ENCODE data around the gene WFDC8. TPM values are rescaled to one million over a fixed set of nuclear protein-coding genes. Genes with fewer than 3 reads are reported as not detected.

Gene WFDC8
- polyA plus RNA-seq, 4 donors: 0.27 TPM; not detected in 3

Other genes with a start within 250 kb of the WFDC8 start
- gene SDC4, start 230.9 kb downstream of the WFDC8 start, polyA plus RNA-seq (ENCODE audit: insufficient read length in 4 of 4): 100 to 1,000 TPM; 152 to 172 (median 165) TPM
- gene SYS1, start 216.1 kb downstream of the WFDC8 start, polyA plus RNA-seq (ENCODE audit: insufficient read length in 4 of 4): 10 to 100 TPM; 29.0 to 35.9 (median 34.5) TPM
- 1 to 10 TPM in 2 of 4 donors, under 1 TPM in 2; 0.97 to 2.2 (median 1.5) TPM for gene TP53TG5, start 201.0 kb downstream of the WFDC8 start, polyA plus RNA-seq (ENCODE audit: insufficient read length in 4 of 4)
- 10 to 100 TPM; 21.9 to 26.2 (median 24.5) TPM for gene DBNDD2, start 171.0 kb downstream of the WFDC8 start, polyA plus RNA-seq (ENCODE audit: insufficient read length in 4 of 4)
- gene PIGT, start 163.1 kb downstream of the WFDC8 start, polyA plus RNA-seq (ENCODE audit: insufficient read length in 4 of 4): 100 to 1,000 TPM in 2 of 4 donors, 10 to 100 TPM in 2; 91.4 to 116 (median 102) TPM
- 100 to 1,000 TPM; 156 to 270 (median 212) TPM for gene WFDC2, start 109.5 kb downstream of the WFDC8 start, polyA plus RNA-seq (ENCODE audit: insufficient read length in 4 of 4)
- not detected for gene SPINT3, start 63.7 kb downstream of the WFDC8 start, polyA plus RNA-seq (ENCODE audit: insufficient read length in 4 of 4)
- not detected for gene WFDC6, start 39.8 kb downstream of the WFDC8 start, polyA plus RNA-seq (ENCODE audit: insufficient read length in 4 of 4)
- under 1 TPM; 0.08 to 0.65 (median 0.31) TPM for gene EPPIN, start 31.9 kb downstream of the WFDC8 start, polyA plus RNA-seq (ENCODE audit: insufficient read length in 4 of 4)
- gene WFDC10A, start 50.5 kb upstream of the WFDC8 start, polyA plus RNA-seq (ENCODE audit: insufficient read length in 4 of 4): not detected
- gene WFDC9, start 52.0 kb upstream of the WFDC8 start, polyA plus RNA-seq (ENCODE audit: insufficient read length in 4 of 4): not detected
- under 1 TPM in 1 of 4 donors, not detected in 3; 0.27 TPM for gene WFDC11, start 91.0 kb upstream of the WFDC8 start, polyA plus RNA-seq (ENCODE audit: insufficient read length in 4 of 4)
- gene WFDC13, start 122.8 kb upstream of the WFDC8 start, polyA plus RNA-seq (ENCODE audit: insufficient read length in 4 of 4): not detected
- gene WFDC10B, start 125.7 kb upstream of the WFDC8 start, polyA plus RNA-seq (ENCODE audit: insufficient read length in 4 of 4): not detected
- not detected for gene SPINT4, start 143.1 kb upstream of the WFDC8 start, polyA plus RNA-seq (ENCODE audit: insufficient read length in 4 of 4)
- gene WFDC3, start 212.6 kb upstream of the WFDC8 start, polyA plus RNA-seq (ENCODE audit: insufficient read length in 4 of 4): 1 to 10 TPM; 1.0 to 2.2 (median 1.7) TPM
- 10 to 100 TPM; 34.9 to 46.2 (median 39.1) TPM for gene DNTTIP1, start 212.7 kb upstream of the WFDC8 start, polyA plus RNA-seq (ENCODE audit: insufficient read length in 4 of 4)
- gene UBE2C, start 233.4 kb upstream of the WFDC8 start, polyA plus RNA-seq (ENCODE audit: insufficient read length in 4 of 4): 10 to 100 TPM; 56.3 to 76.9 (median 67.4) TPM
- gene TNNC2, start 248.0 kb upstream of the WFDC8 start, polyA plus RNA-seq (ENCODE audit: insufficient read length in 4 of 4): 1 to 10 TPM in 2 of 4 donors, under 1 TPM in 2; 0.32 to 1.4 (median 0.98) TPM